ENCODE measurements around the gene RIMBP3C.
"Not testable (repeated sequence)": the region's sequence is repeated elsewhere in the genome, so short reads cannot be mapped to it uniquely, and the experiment has no call there.

Gene RIMBP3C

GRCh38 chr22:21564411-21564810 lies 13.2 kb upstream of the RIMBP3C start:
- no peak for TF ChIP-seq PAX5 (IDR thresholded peaks at IDR 0.05; ENCODE audit: insufficient read depth, low read length, severe bottlenecking)
- no peak for TF ChIP-seq POLR2A (IDR thresholded peaks at IDR 0.05; ENCODE audit: low read depth, low read length)
- no peak for TF ChIP-seq POLR2AphosphoS5 (IDR thresholded peaks at IDR 0.05; ENCODE audit: low read depth, low read length)
- no peak for TF ChIP-seq POU2F2 (IDR thresholded peaks at IDR 0.05; ENCODE audit: low read depth, low read length)
- no peak for TF ChIP-seq SPI1 (IDR thresholded peaks at IDR 0.05; ENCODE audit: low read depth, low read length)
- TF ChIP-seq TAF1 (IDR thresholded peaks at IDR 0.05; ENCODE audit: low read depth, low read length): no peak
- DNase-seq (ENCODE audit: insufficient read length, low spot score): no peak
- FAIRE-seq: no peak

- FAIRE-seq (no peak), DNase-seq (ENCODE audit: insufficient read length, low spot score) (no peak)
- no peak for TF ChIP-seq POU2F2 (IDR thresholded peaks at IDR 0.05; ENCODE audit: low read depth, low read length)
- no peak for TF ChIP-seq TAF1 (IDR thresholded peaks at IDR 0.05; ENCODE audit: low read depth, low read length)
- no peak for TF ChIP-seq SPI1 (IDR thresholded peaks at IDR 0.05; ENCODE audit: low read depth, low read length)
- no peak for TF ChIP-seq POLR2AphosphoS5 (IDR thresholded peaks at IDR 0.05; ENCODE audit: low read depth, low read length)
- TF ChIP-seq PAX5 (IDR thresholded peaks at IDR 0.05; ENCODE audit: insufficient read depth, low read length, severe bottlenecking): no peak
- TF ChIP-seq POLR2A (IDR thresholded peaks at IDR 0.05; ENCODE audit: low read depth, low read length): no peak
These were observed 12.7 kb upstream of the RIMBP3C start for GRCh38 chr22:21563912-21564311.

- FAIRE-seq; DNase-seq (ENCODE audit: insufficient read length, low spot score): not testable (repeated sequence)
These were observed 9.4 kb upstream of the RIMBP3C start for GRCh38 chr22:21560657-21561056.

GRCh38 chr22:21559345-21560125 lies 8.3 kb upstream of the RIMBP3C start:
- not testable (repeated sequence) for FAIRE-seq; DNase-seq (ENCODE audit: insufficient read length, low spot score)

- not testable (repeated sequence) for FAIRE-seq; DNase-seq (ENCODE audit: insufficient read length, low spot score)
These were observed 598 bp downstream of the RIMBP3C start for GRCh38 chr22:21550678-21551047.

GRCh38 chr22:21550008-21550677 lies 1.1 kb downstream of the RIMBP3C start:
- DNase-seq (ENCODE audit: insufficient read length, low spot score); FAIRE-seq: not testable (repeated sequence)

GRCh38 chr22:21549558-21549957 lies 1.7 kb downstream of the RIMBP3C start:
- not testable (repeated sequence) for FAIRE-seq; DNase-seq (ENCODE audit: insufficient read length, low spot score)

GRCh38 chr22:21544432-21545322 lies 6.6 kb downstream of the RIMBP3C start:
- DNase-seq (ENCODE audit: insufficient read length, low spot score); FAIRE-seq: not testable (repeated sequence)

GRCh38 chr22:21539862-21540261 lies 11.4 kb downstream of the RIMBP3C start:
- not testable (repeated sequence) for DNase-seq (ENCODE audit: insufficient read length, low spot score); FAIRE-seq

- DNase-seq (ENCODE audit: insufficient read length, low spot score); FAIRE-seq: not testable (repeated sequence)
These were observed 18.2 kb downstream of the RIMBP3C start for GRCh38 chr22:21532863-21533648.

- not testable (repeated sequence) for DNase-seq (ENCODE audit: insufficient read length, low spot score); FAIRE-seq
These were observed 19.7 kb downstream of the RIMBP3C start for GRCh38 chr22:21531525-21531924.

GRCh38 chr22:21526705-21527500 lies 24.4 kb downstream of the RIMBP3C start:
- DNase-seq (ENCODE audit: insufficient read length, low spot score): not testable (repeated sequence)

GRCh38 chr22:21516970-21517764 lies 34.1 kb downstream of the RIMBP3C start:
- DNase-seq (ENCODE audit: insufficient read length, low spot score): not testable (repeated sequence)

More at GRCh38 chr22:21526705-21527500, 24.4 kb downstream of the RIMBP3C start:
- FAIRE-seq: not testable (repeated sequence)

GRCh38 chr22:21516522-21516921 lies 34.7 kb downstream of the RIMBP3C start:
- not testable (repeated sequence) for DNase-seq (ENCODE audit: insufficient read length, low spot score); FAIRE-seq

More at GRCh38 chr22:21516970-21517764, 34.1 kb downstream of the RIMBP3C start:
- not testable (repeated sequence) for FAIRE-seq

GRCh38 chr22:21515234-21515633 lies 36.0 kb downstream of the RIMBP3C start:
- not testable (repeated sequence) for DNase-seq (ENCODE audit: insufficient read length, low spot score)

More at GRCh38 chr22:21515234-21515633, 36.0 kb downstream of the RIMBP3C start:
- FAIRE-seq: not testable (repeated sequence)

All from GM12891 (cell line).